HEK293 (cell line): ENCODE results near the gene MAP3K9.

ENCODE experiments used
- KLF8 ChIP-seq: fragments of 450-650 bp; formaldehyde crosslinking; IDR thresholded peaks from 2 replicates; pipeline ENCODE4 v1.5.1; 2016; ENCODE audit warnings: missing biosample characterization, missing genetic modification characterization
- MYNN ChIP-seq: fragments of 450-650 bp; formaldehyde crosslinking; IDR thresholded peaks from 2 replicates; pipeline ENCODE4 v1.5.1; 2016; ENCODE audit warnings: missing biosample characterization, missing genetic modification characterization, borderline replicate concordance
- ZNF302 ChIP-seq: fragments of 450-650 bp; formaldehyde crosslinking; IDR thresholded peaks from 2 replicates; pipeline ENCODE4 v1.5.1; 2016; ENCODE audit warnings: missing biosample characterization, missing genetic modification characterization, low read depth
- TF ChIP-seq, protein P1 (sequence below): fragments of 450-650 bp; formaldehyde crosslinking; IDR thresholded peaks from 2 replicates; pipeline ENCODE4 v1.5.1; 2016; ENCODE audit warnings: missing biosample characterization, missing genetic modification characterization

DNA sequence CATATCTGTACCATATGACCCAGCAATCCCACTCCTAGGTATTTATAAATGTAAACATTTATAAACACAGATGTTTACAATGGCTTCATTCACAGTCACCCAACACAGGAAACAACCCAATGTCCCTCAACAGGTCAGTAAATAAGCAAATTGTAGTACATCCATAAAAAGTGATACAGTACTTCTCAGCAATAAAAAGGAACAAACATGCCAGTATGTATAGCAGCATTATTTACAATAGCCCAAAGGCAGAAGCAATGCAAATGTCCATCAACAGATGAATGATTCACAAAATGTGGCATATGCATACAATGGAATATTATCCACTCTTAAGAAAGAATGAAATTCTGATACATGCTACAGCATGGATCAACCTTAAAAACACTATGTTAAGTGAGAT is 27.6 kb upstream of the MAP3K9 start:
- TF ChIP-seq, protein P1, sequence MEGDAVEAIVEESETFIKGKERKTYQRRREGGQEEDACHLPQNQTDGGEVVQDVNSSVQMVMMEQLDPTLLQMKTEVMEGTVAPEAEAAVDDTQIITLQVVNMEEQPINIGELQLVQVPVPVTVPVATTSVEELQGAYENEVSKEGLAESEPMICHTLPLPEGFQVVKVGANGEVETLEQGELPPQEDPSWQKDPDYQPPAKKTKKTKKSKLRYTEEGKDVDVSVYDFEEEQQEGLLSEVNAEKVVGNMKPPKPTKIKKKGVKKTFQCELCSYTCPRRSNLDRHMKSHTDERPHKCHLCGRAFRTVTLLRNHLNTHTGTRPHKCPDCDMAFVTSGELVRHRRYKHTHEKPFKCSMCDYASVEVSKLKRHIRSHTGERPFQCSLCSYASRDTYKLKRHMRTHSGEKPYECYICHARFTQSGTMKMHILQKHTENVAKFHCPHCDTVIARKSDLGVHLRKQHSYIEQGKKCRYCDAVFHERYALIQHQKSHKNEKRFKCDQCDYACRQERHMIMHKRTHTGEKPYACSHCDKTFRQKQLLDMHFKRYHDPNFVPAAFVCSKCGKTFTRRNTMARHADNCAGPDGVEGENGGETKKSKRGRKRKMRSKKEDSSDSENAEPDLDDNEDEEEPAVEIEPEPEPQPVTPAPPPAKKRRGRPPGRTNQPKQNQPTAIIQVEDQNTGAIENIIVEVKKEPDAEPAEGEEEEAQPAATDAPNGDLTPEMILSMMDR (tag by site-specific recombination): no peak
- no peak for TF ChIP-seq ZNF302 (tag by site-specific recombination)
- TF ChIP-seq MYNN (tag by site-specific recombination): no peak
- TF ChIP-seq KLF8: no peak
